GM12878 (cell line): ENCODE measurements around the gene RAD1.

Experiments used
- CBFB ChIP-seq: IDR thresholded peaks from 2 replicates; pipeline ENCODE4 v1.6.1; 2016; ENCODE audit warnings: antibody characterized with exemption, low read depth
- CTCF ChIP-seq, 3 experiments: IDR thresholded peaks in 2 of 3; conservative IDR thresholded peaks in 1 of 3; 2 replicates each; pipeline ENCODE4 v1.5.1; 2011; ENCODE audit warnings: low read depth in 3 of 3, low read length in 3 of 3, mild to moderate bottlenecking in 3 of 3, control low read depth in 2 of 3, moderate library complexity in 2 of 3, inconsistent platforms in 1 of 3, mixed read lengths in 1 of 3; ENCODE audit not compliant: control insufficient read depth in 2 of 3, insufficient read depth in 1 of 3; ENCODE audit errors: extremely low read depth in 1 of 3
- IKZF1 ChIP-seq: fragments of 450-650 bp; conservative IDR thresholded peaks from 2 replicates; pipeline ENCODE4 v1.6.1; 2017; ENCODE audit warnings: antibody characterized with exemption, mild to moderate bottlenecking
- IRF3 ChIP-seq: fragments of 450-650 bp; IDR thresholded peaks from 2 replicates; pipeline ENCODE4 v1.6.1; 2014; ENCODE audit warnings: mild to moderate bottlenecking
- MTA3 ChIP-seq: IDR thresholded peaks from 2 replicates; pipeline ENCODE4 v1.6.1; 2012; ENCODE audit warnings: low read length, inconsistent platforms, borderline replicate concordance
- PBX3 ChIP-seq: IDR thresholded peaks from 2 replicates; pipeline ENCODE4 v1.6.1; 2011; ENCODE audit warnings: mild to moderate bottlenecking, low read depth, low read length, moderate library complexity; ENCODE audit not compliant: insufficient replicate concordance
- PKNOX1 ChIP-seq: fragments of 450-650 bp; IDR thresholded peaks from 2 replicates; pipeline ENCODE4 v1.6.1; 2016; ENCODE audit warnings: mild to moderate bottlenecking
- POLR2AphosphoS5 ChIP-seq: IDR thresholded peaks from 2 replicates; pipeline ENCODE4 v1.6.1; 2011; ENCODE audit warnings: mild to moderate bottlenecking, low read length, inconsistent platforms
- RCOR1 ChIP-seq: conservative IDR thresholded peaks from 2 replicates; pipeline ENCODE4 v1.6.1; 2012; ENCODE audit warnings: low read depth, low read length, improper control_type of control experiment
- SPI1 ChIP-seq: IDR thresholded peaks from 2 replicates; pipeline ENCODE4 v1.6.1; 2011; ENCODE audit warnings: low read depth, mild to moderate bottlenecking, low read length, moderate library complexity, borderline replicate concordance; ENCODE audit not compliant: insufficient read depth
- TAF1 ChIP-seq: IDR thresholded peaks from 2 replicates; pipeline ENCODE4 v1.6.1; 2011; ENCODE audit warnings: mild to moderate bottlenecking, low read depth, low read length, borderline replicate concordance
- TARDBP ChIP-seq: IDR thresholded peaks from 2 replicates; pipeline ENCODE4 v1.6.1; 2016; ENCODE audit warnings: borderline replicate concordance
- TCF7 ChIP-seq: IDR thresholded peaks from 2 replicates; pipeline ENCODE4 v1.6.1; 2014; ENCODE audit warnings: antibody characterized with exemption, borderline replicate concordance
- ZSCAN29 ChIP-seq: fragments of 450-650 bp; IDR thresholded peaks from 2 replicates; pipeline ENCODE4 v1.6.1; 2017; ENCODE audit warnings: mild to moderate bottlenecking, moderate library complexity

- TF ChIP-seq TARDBP: no peak
- TF ChIP-seq TCF7: no peak
- no peak for TF ChIP-seq MTA3
- no peak for TF ChIP-seq CTCF (IDR thresholded peaks at IDR 0.05 in 2 of 3, conservative IDR thresholded peaks at IDR 0.05 in 1 of 3; ENCODE audit: control insufficient read depth in 2 of 3, extremely low read depth in 1 of 3, insufficient read depth in 1 of 3, low read depth in 3 of 3, low read length in 3 of 3)
- TF ChIP-seq IRF3: no peak
- TF ChIP-seq POLR2AphosphoS5: no peak
- TF ChIP-seq ZSCAN29: no peak
- TF ChIP-seq IKZF1: no peak
- TF ChIP-seq CBFB: no peak
- no peak for TF ChIP-seq PBX3
- no peak for TF ChIP-seq PKNOX1
- no peak for TF ChIP-seq RCOR1
- no peak for TF ChIP-seq TAF1
- TF ChIP-seq SPI1: no peak
Measured at GRCh38 chr5:34944460-34945047, 29.2 kb upstream of the RAD1 start.
